ENCODE data around the gene RALBP1.
"Not testable (repeated sequence)": the region's sequence is repeated elsewhere in the genome, so short reads cannot be mapped to it uniquely, and the experiment has no call there.

Gene RALBP1

DNA sequence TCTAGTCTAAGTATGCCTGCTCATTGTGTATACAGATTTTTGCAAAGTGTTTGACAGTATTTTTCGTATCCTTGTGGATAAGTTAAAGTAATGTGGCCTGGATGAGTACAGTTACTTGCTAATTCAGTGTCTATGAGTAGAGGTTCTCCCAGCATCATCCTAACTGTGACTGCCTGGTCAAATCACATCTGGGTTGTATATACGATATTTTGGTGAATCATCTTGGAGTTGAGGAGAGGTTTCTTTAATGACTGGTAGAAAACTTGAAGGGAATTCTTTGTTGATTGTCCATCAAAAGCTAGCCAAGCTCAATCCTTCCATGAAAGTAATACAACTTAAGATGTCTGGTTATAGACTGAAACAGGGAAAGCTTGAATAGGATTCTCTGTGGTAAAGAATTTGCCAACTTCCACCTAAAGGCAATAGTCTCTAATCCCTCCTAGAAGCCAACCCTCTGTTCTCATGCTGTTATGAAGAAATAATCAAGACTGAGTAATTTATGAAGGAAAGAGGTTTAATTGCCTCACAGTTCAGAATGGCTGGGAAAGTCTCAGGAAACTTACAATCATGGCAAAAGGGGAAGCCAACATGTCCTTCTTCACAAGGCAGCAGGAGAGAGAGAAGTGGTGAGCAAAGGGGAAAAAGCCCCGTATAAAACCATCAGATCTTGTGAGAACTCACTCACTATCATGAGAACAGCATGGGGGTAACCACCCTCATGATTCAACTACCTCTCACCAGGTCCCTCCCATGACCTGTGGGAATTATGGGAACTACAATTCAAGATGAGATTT, 19.4 kb upstream of the RALBP1 start:
- no peak for DNase-seq

GRCh38 chr18:9466127-9466526, 9.2 kb upstream of the RALBP1 start:
- DNase-seq: no peak

DNA sequence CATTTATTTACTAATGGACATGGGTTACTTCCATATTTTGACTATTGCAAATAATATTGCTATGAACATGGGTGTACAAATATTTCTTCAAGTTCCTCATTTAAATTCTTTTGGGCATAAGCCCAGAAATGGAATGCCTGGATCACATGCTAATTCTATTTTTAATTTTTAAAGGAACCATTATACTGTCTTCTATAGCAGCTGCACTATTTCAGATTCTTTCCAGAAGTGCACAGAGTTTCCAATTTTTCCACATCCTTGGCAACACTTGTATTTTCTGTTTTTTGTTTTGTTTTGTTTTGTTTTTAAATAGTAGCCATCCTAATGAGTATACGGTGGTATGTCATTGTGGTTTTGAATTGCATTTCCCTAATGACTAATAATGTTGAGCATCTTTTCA, 8.5 kb upstream of the RALBP1 start:
- no peak for DNase-seq

DNA sequence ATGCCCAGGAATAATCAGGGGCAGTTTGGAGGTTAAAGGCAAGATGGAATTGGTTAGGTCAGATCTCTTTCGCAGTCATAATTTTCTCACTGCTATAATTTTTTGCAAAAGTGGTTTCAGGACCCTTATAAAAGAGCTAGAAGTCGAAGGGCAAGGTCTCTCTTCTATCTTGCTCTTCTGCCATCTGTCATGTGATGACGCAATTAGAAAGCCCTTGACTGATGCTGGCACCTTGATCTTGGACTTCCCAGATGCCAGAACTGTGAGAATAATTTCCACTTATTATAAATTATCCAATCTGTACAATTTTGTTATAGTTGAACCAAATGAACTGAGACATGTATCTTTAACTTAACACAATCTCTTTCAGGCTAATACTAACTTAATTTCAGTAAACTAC, 6.3 kb upstream of the RALBP1 start:
- no peak for DNase-seq

DNA sequence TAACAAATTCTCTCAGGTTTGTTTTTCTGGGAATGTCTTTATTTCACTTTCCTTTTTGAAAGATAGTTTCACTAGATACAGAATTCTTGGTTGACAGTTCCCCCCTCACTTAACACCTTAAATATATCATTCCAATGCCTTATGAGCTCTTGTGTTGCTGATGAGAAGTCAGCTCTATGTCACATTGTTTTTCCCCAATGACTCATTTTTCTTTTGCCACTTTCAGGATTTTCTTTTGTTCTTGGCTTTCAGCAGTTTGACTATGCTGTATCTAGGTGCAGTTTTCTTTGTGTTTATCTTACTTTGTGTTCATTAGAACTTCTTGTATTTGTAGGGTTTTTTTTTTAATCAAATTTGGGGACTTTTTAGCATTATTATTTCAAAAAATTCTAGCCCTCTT, 5.6 kb upstream of the RALBP1 start:
- DNase-seq: no peak

- DNase-seq: no peak
Measured at GRCh38 chr18:9474108-9474982, 968 bp upstream of the RALBP1 start.

GRCh38 chr18:9475643-9476591, 604 bp downstream of the RALBP1 start:
- no peak for DNase-seq

DNA sequence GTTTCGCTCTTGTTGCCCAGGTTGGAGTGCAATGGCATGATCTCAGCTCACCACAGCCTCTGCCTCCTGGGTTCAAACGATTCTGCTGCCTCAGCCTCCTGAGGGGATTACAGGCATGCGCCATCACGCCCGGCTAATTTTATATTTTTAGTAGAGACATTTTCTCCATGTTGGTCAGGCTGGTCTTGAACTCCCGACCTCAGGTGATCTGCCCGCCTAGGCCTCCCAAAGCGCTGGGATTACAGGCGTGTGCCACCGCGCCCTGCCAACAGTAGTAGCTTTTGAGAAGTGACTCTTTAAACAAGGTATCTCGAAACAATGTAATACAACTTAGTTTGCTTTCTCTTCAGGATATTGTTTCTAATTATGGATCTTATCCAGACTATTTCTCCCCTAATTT, 1.6 kb downstream of the RALBP1 start:
- not testable (repeated sequence) for DNase-seq

GRCh38 chr18:9477509-9477908, 2.2 kb downstream of the RALBP1 start:
- DNase-seq: no peak

DNA sequence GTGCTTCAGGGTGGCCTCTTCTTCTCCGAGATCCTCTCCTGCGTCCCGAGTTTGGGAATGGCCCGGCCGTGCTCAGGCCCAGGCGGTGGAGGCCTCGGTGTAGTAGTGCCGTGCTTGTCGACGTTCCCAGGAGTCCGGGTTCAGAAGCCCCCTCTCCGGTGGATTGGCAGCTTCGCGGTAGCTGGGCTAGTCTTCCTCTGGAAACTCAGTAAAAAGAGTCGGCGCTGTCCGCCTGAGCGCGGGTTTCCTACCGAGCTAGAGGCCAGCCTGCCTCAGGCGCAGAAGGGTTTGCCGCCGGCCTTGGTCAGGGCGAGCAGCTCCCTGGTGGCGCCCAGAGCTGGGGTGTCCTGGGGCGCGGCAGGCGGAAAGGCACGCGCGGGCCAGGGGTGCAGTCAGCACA, 3.2 kb downstream of the RALBP1 start:
- no peak for DNase-seq

GRCh38 chr18:9482790-9483189, 7.5 kb downstream of the RALBP1 start:
- no peak for DNase-seq

- no peak for DNase-seq
Measured at GRCh38 chr18:9483526-9483925, 8.2 kb downstream of the RALBP1 start.

GRCh38 chr18:9484856-9485255, 9.5 kb downstream of the RALBP1 start:
- not testable (repeated sequence) for DNase-seq

GRCh38 chr18:9488538-9488937, 13.2 kb downstream of the RALBP1 start:
- DNase-seq: no peak

- DNase-seq: no peak
Measured at GRCh38 chr18:9494778-9495331, 19.5 kb downstream of the RALBP1 start.

DNA sequence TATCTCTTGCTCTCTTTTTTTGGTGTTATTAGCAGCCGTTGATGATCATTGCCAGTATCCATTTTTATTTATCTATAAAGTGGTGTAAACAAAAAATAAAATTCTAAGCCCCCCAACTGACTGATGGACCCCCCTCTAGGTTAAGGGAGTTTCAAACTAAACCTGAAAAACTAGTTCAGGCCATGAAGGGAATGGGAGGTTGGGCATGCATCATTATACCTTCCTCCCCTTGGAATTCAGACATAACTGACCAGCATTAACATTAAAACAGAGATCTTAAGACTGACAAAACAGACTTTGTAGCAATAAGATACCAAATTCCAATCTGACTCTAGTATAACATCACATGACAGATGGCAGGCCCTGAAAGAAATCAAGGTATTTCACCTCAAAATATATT, 20.2 kb downstream of the RALBP1 start:
- DNase-seq: no peak

GRCh38 chr18:9495916-9496705, 20.8 kb downstream of the RALBP1 start:
- DNase-seq: no peak

- peak; percentile 42 for DNase-seq
Measured at GRCh38 chr18:9506046-9506792, 30.9 kb downstream of the RALBP1 start.

- no peak for DNase-seq
Measured at GRCh38 chr18:9507565-9508088, 32.3 kb downstream of the RALBP1 start.

DNA sequence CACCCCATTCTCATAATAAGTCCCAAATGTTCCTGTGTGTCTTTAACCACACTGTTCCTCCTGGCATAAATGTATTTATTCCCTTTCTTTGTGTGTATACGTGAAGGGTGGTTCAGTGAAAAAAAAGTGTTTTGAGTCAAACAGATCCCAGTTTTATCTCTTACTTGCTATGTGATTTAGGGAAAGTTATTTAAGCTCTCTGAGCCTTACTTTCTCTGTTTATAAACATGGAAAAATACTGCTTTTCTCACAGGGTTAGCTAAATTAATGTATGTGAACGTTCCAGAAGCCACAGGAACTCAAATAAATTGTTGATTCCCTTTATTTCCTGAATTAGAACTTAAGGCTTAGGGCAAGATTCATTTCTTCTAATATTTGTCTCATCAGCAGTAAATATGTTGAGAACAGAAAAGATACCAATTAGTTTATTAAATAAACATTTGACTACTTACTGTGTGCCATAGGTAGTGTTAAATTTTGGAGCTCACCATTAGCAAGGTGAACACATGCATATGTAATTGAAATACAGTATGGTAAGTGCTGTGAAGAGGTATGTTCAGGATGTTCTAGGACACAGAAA, 33.2 kb downstream of the RALBP1 start:
- no peak for DNase-seq
